ENCODE results near the gene STX8.

Gene STX8

GRCh38 chr17:9286434-9286833 is 289.2 kb downstream of the STX8 start:
- TF ChIP-seq SNAI2 (CRISPR knock-in tag; IDR thresholded peaks at IDR 0.05) (no peak), CSRNP3 (CRISPR knock-in tag; IDR thresholded peaks at IDR 0.05) (no peak), TCF4 (CRISPR knock-in tag; IDR thresholded peaks at IDR 0.05; ENCODE audit: borderline replicate concordance) (no peak), BACH2 (CRISPR knock-in tag; IDR thresholded peaks at IDR 0.05; ENCODE audit: borderline replicate concordance) (no peak), RARB (CRISPR knock-in tag; IDR thresholded peaks at IDR 0.05) (no peak), CREB5 (CRISPR knock-in tag; IDR thresholded peaks at IDR 0.05; ENCODE audit: low read depth) (no peak), ZNF70 (CRISPR knock-in tag; IDR thresholded peaks at IDR 0.05) (no peak), ZFP30 (CRISPR knock-in tag; IDR thresholded peaks at IDR 0.05) (no peak)
- no peak for ATAC-seq

GRCh38 chr17:9285602-9286427 is 289.8 kb downstream of the STX8 start:
- TF ChIP-seq POU6F1 (CRISPR knock-in tag; IDR thresholded peaks at IDR 0.05; ENCODE audit: borderline replicate concordance, low read depth) (no peak), ESRRG (CRISPR knock-in tag; IDR thresholded peaks at IDR 0.05) (no peak), ZNF565 (CRISPR knock-in tag; conservative IDR thresholded peaks at IDR 0.05; ENCODE audit: low read depth) (no peak), ZC3H10 (CRISPR knock-in tag; IDR thresholded peaks at IDR 0.05) (no peak), CSDC2 (CRISPR knock-in tag; IDR thresholded peaks at IDR 0.05) (no peak), TOX (CRISPR knock-in tag; IDR thresholded peaks at IDR 0.05; ENCODE audit: borderline replicate concordance) (no peak), TCF4 (CRISPR knock-in tag; IDR thresholded peaks at IDR 0.05; ENCODE audit: borderline replicate concordance) (no peak), BACH2 (CRISPR knock-in tag; IDR thresholded peaks at IDR 0.05; ENCODE audit: borderline replicate concordance) (no peak), OSR1 (CRISPR knock-in tag; IDR thresholded peaks at IDR 0.05) (no peak), RARB (CRISPR knock-in tag; IDR thresholded peaks at IDR 0.05) (no peak), ZFP30 (CRISPR knock-in tag; IDR thresholded peaks at IDR 0.05) (no peak)
- no peak for ATAC-seq

DNA sequence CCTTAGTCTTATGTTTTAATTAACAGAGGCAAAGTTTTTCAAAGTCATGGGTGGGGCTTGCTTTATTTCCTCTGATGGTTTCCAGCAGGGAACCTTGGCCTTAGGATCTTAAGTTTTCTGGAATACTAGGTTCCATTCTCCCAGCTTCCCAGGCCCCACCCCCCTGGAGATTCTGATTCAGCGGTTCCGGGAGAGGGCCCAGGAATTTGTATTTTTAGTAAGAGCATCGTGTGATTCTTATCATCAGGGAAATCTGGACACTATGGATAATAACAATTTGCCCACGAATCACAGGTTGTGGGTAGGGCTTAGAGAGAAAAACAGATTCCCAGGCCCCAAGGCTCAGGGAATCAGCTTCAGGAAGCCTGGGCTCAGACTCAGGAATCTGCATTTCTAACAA is 290.7 kb downstream of the STX8 start:
- no peak for ATAC-seq
- TF ChIP-seq, protein P1, sequence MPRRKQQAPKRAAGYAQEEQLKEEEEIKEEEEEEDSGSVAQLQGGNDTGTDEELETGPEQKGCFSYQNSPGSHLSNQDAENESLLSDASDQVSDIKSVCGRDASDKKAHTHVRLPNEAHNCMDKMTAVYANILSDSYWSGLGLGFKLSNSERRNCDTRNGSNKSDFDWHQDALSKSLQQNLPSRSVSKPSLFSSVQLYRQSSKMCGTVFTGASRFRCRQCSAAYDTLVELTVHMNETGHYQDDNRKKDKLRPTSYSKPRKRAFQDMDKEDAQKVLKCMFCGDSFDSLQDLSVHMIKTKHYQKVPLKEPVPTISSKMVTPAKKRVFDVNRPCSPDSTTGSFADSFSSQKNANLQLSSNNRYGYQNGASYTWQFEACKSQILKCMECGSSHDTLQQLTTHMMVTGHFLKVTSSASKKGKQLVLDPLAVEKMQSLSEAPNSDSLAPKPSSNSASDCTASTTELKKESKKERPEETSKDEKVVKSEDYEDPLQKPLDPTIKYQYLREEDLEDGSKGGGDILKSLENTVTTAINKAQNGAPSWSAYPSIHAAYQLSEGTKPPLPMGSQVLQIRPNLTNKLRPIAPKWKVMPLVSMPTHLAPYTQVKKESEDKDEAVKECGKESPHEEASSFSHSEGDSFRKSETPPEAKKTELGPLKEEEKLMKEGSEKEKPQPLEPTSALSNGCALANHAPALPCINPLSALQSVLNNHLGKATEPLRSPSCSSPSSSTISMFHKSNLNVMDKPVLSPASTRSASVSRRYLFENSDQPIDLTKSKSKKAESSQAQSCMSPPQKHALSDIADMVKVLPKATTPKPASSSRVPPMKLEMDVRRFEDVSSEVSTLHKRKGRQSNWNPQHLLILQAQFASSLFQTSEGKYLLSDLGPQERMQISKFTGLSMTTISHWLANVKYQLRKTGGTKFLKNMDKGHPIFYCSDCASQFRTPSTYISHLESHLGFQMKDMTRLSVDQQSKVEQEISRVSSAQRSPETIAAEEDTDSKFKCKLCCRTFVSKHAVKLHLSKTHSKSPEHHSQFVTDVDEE (CRISPR knock-in tag; IDR thresholded peaks at IDR 0.05) = no peak
- TF ChIP-seq ZNF8 (CRISPR knock-in tag; IDR thresholded peaks at IDR 0.05) (no peak), PPARA (CRISPR knock-in tag; IDR thresholded peaks at IDR 0.05; ENCODE audit: borderline replicate concordance) (no peak), POU6F1 (CRISPR knock-in tag; IDR thresholded peaks at IDR 0.05; ENCODE audit: borderline replicate concordance, low read depth) (no peak), ZNF565 (CRISPR knock-in tag; conservative IDR thresholded peaks at IDR 0.05; ENCODE audit: low read depth) (no peak), ARNTL (CRISPR knock-in tag; IDR thresholded peaks at IDR 0.05; ENCODE audit: borderline replicate concordance, low read depth) (no peak), ZNF70 (CRISPR knock-in tag; IDR thresholded peaks at IDR 0.05) (no peak), CSDC2 (CRISPR knock-in tag; IDR thresholded peaks at IDR 0.05) (no peak), TCF4 (CRISPR knock-in tag; IDR thresholded peaks at IDR 0.05; ENCODE audit: borderline replicate concordance) (no peak), SNAI2 (CRISPR knock-in tag; IDR thresholded peaks at IDR 0.05) (no peak), RARB (CRISPR knock-in tag; IDR thresholded peaks at IDR 0.05) (no peak), ZFP3 (CRISPR knock-in tag; IDR thresholded peaks at IDR 0.05) (no peak), CSRNP3 (CRISPR knock-in tag; IDR thresholded peaks at IDR 0.05) (no peak)
